Forelimb muscle (tissue), 1 donor: ENCODE results near the gene ERFE. TPM values are rescaled to one million over a fixed set of nuclear protein-coding genes. Genes with fewer than 3 reads are reported as not detected.

Experiments
- DNase-seq: peaks from one replicate; pipeline ENCODE4 v3.0.0-alpha.2; 2013; ENCODE audit warnings: low read depth
- polyA plus RNA-seq: library from polyadenylated mRNA; unstranded; fragments of 120-200 nt; gene quantifications from one replicate; pipeline ENCODE4 v1.2.1, GENCODE V29; 2013; ENCODE audit not compliant: insufficient read length

The ERFE gene
- polyA plus RNA-seq, 1 donor = 11.2 TPM

DNA sequence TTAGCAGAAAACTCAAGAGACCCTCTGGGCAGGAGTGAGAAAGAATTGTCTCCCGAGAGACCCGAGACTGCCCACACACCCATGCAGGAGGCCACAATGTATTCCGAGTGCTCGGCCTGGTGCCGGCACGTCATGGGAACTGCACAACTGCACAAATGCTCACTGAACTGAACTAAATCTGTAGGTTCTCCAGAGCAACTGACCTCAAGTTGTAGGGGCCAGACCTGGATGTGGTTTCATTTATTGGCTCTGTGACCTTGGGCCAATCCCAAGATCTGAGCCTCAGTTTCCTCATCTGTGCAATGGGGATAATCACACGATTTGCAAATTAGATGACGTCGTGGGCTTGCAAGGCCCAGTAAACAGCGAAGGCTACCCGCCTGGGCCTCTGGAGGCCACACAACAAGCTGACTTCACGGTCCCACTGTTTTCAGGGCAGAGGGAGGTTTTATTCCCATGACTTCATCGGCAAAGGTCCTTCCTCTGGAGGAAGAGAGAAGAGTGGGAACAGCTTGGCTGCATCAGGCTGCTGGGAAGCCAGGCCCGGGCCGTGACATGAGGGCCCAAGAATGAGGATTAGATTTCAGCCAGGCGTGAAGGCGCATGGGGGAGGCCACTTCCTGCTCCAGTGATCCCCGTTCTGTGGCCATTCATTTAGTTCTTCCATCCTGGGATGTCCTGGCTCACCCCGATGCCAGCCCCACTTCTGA lies 3.6 kb upstream of the ERFE start:
- no peak for DNase-seq

DNA sequence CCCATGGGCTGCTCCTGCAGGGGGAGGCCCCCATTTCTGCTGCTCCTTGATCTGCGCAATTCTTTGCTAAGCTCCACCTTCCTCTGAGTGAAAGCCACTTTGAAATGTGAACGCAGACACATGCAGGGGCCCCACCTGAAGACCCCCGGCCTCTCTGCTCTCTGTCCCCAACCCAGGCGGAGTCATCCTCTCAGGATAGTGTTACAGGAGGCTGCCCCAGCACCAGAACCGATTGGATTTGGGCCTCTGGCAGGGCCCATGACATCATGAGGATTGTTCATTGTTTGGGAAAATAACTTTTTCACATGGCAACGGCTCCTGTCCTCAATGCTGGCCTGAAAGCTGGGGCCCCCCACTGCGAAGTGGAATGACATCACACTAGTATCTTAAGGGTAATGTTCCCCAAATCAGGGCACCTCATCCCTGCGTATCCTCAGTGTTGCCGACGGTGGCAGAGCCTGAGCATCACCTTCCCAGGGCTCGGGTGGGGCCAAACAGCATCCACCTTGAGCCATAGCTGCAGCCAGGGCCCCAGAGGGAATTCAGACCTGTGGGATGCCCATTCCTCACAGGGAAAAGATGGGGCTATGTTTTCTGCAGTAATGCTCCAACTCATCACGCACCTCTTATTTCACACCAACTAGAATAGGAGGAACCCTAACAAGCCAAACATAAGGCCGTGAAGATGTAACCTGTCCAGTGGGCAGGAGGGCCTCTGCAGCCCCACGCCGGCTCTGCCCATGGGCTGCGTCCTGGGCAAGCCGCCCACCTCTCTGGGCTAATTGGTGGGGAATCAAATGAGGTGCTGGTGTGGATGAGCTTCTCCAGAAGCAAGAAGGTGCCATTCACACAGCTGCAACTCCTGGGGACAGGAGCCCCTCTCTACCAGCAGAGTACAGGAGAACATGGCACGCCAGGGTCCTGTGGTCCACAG lies 2.7 kb upstream of the ERFE start:
- DNase-seq = no peak

DNA sequence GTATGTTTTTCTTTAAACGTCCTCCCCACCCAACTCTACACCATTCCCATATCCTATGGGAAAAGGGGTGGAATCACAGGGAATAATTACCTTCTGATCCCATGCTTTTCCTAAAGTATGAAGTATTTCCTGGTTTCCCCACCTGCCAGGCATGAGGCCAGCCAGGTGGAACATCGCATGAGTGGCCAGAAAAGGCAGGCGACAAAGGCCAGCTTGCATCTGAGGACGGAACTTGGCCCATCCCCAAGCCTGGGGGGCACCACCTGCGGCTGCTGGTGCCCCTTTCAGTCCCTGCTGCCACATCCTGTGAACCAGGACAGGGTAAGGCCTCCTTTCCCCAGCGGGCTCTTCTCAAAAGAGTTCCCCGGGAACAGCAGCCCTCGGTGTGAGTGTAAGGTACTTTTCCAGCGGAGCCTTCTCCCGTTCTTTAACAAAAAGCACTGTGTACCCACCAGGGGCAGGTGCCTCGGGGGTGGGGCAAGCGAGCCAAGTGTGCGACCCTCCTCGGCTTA lies 1.2 kb upstream of the ERFE start:
- DNase-seq = no peak

DNA sequence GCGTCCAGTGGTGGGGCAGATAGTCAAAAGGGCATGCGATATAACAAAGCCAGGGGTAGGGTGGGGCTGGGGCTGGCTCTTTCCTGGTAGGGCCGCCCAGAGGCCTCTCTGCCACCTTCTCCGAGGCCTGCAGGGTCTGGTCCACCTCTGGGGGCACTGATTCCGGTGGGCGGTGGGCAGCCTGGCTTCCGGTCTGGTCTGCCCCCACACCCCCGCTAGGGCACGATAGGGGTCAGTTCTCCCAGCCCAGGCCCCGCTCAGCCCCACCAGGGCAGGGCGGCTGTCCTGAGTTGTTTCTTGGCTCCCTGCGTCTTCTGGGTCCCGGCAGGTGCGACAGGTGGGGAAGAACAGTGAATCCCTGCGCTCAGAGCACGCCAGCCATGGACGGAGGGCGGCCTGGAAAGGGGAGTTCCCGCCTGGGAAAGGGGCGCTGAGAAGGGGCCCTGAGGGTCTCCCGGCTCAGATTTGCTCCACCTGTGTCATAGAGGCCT lies 707 bp upstream of the ERFE start:
- DNase-seq = no peak

DNA sequence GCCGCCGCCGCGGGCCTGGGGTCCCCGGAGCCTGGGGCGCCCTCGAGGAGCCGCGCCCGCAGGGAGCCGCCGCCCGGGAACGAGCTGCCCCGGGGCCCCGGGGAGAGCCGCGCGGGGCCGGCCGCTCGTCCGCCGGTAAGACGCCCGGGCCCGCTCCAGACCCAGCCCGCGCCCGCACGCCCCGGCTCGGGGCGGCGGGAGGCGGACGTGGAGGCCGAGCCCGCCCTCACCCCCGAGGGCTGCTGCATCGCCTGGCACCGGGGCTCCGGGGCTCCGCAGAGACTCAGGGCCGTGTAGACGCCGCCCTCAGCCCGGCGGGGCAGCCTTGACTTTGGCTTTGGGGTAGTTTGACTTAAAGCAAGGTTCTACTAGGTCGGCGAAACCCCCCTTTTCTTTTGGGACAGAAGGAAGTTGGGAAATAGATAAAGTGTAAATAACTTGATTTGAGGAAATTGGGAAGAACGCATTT lies 335 bp downstream of the ERFE start:
- DNase-seq = no peak

DNA sequence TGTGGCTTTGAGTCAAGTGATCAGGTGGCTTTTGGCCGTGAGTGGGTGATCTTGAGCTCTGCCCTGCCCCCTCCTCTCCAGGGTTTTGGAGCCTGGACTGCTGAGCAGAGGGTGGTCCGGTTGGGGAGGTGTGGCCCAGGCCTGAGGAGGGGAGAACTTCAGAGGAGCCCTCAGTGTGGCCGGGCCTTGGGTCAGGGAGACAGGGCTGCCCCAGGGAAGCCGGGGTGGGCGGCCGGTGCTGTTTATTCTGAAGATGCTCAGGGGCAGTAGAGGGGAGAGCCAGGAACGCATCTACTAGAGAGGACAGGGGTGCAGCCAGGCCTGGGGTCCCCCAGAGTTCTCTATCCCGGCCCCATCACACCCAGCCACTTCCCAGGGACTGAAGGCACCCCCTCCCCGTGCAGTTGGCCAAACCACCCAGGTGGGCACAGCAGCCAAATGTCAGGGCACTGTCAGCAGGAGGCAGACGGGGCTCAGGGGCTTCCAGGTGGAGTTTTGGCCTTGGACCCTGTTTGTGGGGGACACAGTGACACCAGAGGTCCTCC lies 963 bp downstream of the ERFE start:
- DNase-seq = no peak

DNA sequence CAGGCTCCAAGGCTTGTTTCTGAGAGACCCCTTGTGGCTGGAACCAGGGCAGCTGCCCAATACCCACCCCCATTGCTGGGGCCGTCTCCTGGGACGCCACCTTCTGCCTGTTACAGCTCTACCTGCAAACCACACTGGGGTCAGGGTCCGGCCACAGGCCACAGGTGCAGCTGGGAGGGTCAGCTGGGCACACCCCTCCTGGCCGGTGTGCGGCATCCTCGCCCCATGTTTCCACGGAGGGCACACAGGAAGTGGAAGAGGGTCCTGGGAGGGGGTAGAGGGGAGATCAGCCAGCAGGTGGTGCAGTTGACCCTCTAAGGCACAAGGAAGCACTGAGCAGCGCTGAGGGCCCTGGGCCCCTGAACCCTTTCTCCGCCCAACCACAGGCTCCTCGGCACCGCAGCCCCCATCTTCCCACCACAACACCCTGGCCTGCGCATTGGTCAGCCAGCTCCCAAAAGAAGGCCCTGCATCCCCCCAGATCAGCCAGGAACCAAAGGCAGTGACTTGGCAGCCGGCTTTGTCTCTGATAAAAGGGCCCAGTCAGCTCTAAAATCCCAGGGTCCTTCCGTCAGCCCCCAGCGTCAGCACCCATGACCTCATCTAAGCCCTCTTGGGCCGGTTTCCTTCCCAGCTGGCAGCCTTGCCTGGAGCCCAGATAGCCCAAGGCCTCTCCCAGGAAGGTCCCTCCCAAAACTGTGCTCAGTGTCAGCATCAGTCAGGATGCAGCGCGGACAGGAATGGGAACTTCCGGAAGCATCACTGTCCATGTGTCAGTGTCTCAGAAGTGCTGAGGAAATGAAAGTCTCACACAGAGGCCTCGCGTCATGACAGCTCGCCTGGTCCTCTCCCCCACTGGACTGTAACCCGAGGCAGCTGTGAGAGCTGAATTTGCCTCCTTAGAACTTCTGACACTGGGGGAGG lies 1.7 kb downstream of the ERFE start:
- DNase-seq = no peak

DNA sequence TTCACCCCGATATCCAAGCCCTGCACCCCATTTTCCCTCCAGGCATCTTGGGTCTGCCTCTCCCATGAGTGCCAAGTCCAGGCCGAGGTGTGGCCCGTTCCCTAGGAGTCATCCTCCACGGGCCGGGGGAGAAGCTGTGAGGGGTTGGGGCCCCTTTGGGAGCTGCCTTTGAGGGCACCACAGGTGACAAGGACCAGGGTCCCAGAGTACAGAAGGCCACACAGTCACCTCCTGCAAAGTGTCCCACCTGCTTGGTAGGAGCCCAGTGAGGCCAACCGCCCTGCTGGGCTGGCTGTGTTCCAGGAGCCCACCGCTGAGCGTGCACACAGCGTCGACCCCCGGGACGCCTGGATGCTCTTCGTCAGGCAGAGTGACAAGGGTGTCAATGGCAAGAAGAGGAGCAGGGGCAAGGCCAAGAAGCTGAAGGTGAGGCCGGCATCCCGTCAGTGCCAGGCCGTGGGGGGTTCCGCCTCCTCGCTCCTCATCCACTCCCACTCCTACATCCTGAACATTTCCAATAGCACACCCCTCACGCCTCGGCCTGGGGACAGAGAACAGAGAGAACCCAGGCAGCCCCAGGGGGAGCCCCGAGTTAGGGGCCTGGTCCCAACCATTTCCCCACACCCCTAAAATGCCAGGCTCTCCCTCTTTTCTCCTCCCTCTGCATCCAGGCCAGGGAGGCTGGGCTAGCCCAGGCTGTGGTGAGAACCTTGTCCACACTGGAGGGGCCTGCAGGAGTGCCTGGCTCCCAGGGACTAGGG lies 2.7 kb downstream of the ERFE start:
- DNase-seq = no peak

DNA sequence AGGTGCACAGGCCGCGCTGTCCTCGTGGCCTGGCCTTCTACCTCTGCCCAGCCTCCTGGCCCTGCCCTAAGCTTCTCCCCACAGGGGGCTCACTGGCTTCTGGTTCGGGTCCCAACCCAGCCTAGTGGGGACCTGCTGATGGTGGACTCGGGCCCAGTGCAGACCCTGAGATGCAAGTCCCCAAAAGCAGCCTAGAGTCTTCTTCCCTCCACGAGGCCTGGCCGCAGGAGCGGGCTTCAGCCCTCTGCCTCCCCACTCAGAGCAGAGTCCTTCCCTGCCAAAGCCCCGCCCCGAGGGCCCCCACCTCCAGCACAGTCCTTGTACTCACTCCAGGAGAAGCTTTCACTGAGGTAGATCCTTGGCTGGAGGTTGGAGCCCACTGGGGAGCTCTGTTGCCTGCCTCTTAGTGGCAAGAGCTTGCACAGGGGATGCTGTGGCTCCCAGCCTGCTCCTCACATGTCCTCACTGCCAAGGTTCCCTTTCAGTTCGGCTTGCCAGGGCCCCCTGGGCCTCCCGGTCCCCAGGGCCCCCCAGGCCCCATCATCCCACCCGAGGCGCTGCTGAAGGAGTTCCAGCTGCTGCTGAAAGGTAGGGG lies 3.6 kb downstream of the ERFE start:
- DNase-seq = no peak

DNA sequence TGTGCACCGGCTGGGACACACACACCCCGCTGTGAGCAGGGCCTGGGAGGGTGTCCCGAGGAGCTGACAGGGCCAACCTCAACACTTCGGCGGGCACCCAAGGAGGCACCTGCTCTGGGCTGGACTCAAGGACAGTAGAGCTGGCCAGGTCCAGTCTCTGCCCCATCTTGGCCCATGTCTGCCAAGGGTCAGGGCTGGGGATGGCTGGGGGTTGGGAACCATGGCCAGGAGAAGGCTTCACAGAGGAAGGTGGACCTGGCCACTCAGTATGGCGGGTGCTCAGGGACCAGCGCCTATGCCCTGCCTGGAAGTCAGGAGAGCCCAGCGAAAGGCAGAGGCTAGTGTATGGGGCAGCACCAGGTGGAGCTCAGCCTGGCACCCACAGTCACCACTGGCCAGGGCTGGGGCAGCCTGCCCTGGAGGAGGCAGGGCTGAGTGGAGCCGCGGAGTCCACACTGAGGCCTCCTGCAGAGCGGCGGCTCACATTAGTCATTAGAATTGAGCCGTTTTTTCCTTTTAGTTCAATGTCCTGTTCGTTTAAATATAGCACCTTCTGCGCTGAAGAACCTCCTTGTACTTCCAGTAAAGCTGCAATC lies 4.2 kb downstream of the ERFE start:
- no peak for DNase-seq

DNA sequence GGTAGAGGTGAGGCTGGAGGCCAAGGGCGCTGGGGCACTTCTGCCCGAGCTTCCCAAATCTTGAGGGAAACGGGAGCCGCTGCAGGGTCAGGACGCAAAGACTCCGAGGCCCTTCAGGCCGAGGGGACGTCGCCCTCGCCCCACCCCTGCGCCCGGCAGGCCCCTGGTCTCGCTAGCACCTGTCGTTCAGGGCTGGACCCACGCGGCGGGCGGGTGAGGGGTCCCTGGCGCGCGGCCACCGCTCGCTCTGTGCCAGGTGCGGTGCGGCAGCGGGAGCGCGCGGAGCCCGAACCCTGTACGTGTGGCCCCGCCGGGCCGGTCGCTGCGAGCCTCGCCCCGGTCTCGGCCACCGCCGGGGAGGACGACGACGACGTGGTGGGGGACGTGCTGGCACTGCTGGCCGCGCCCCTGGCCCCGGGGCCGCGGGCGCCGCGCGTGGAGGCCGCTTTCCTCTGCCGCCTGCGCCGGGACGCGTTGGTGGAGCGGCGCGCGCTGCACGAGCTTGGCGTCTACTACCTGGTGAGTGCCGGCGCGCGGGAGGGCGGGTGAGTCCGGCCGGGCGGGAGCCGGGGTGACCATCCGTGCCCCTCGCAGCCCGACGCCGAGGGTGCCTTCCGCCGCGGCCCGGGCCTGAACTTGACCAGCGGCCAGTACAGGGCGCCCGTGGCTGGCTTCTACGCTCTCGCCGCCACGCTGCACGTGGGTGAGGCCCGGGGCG lies 4.9 kb downstream of the ERFE start:
- no peak for DNase-seq

DNA sequence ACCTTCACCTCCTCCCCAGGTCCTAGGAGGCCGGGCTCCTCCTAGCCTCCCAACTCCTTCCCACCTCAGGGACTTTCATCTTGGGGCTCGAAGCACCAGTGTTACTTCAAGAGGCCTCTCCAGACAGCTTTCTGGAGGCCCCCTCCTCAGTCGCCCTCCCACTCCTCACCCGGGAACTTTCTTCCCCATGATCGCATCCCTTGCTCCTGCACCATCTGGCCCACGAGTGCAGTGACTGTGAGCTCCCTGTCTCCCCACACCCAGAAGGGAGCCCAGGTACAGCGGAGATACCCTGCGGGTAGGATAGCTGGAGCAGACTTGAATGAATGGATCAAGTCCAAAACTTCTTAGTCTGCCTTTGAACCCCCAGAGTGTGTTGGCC lies 6.1 kb downstream of the ERFE start:
- no peak for DNase-seq

DNA sequence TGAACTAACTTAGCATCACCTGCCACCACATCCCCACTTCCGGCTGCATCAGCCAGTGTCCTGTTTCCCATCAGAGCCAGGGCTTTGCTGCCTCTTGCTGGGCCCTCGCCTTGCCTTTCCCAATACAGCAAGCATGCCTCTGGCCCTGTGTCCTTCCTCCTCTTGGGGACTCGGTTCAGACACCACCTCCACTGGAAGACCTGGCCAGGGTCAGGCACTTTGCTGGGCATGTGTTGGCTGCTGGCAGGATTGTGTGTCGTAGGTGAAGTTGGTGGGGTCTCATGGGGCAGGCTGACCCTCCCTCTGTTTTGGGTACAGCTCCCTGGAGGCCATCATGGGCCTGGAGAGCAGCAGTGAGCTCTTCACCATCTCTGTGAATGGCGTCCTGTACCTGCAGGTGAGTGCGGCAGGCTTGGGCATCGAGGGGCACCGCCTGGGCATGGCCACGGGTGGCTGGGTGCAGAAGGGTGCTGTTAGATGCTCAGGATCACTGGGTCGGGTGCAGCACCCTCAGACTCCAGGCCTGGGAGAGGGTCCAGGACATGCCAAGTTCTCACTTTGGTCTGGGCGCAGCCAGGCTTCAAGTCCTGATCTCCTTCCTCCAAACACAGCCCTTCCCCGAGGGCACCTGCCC lies 6.6 kb downstream of the ERFE start:
- no peak for DNase-seq

DNA sequence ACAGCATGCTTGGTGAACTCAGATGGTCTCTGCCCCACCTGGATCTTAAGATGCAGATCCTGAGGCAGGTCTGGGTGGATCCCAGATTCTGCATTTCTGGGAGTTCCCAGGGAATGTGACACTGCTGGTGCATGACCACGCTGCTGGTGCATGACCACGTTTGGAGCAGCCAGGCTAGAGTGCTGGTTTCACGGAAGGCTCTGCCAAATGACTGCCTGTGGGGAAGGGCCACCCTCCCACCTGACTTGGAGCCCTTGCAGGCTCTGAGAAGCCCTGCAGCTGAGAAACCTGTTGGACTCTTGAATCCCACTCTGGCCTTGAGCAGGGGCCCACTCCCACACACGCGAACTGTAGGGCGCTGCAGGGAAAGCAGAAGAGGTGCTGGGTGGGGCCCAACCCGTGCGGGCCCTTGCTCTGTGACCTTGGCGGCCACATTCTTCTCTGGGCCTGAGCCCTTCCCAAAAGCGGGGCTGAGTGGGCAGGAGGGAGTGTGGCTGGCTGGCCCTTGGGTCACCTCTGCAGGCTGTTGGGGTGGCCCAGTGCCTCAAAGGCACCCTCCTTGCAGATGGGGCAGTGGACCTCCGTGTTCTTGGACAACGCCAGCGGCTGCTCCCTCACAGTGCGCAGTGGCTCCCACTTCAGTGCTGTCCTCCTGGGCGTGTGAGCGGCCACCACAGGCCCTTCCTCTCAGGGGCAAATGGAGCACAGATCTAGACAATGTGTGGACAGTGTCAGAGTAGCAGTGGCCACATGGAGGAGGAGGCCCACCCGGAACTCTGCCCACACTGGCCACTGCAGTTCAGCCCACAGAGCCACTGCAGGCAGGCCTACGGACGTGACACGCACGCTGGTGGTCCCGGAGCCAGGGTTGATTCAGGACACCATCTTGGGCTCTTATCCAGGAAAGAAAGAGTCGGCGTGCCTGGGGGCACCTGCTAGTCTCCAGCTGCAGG lies 7.9 kb downstream of the ERFE start:
- no peak for DNase-seq

DNA sequence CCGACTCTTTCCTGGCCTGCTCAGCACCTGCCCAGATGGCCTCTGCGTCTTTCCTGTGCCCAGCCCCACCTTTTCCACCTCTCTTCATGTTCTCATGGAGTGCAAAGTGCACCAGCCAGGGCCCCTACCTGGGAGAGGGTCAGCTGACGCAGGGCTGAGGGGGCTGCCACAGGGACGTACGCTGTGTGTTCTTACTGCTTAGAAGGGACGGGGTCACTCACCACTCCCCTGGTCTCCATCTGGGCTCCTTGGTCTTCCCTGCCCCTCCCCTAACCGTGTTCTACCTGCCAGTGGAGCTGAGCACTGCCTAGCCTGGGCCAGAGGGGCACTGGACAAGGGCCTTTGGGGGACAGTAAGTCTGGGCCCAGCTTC lies 8.6 kb downstream of the ERFE start:
- no peak for DNase-seq

DNA sequence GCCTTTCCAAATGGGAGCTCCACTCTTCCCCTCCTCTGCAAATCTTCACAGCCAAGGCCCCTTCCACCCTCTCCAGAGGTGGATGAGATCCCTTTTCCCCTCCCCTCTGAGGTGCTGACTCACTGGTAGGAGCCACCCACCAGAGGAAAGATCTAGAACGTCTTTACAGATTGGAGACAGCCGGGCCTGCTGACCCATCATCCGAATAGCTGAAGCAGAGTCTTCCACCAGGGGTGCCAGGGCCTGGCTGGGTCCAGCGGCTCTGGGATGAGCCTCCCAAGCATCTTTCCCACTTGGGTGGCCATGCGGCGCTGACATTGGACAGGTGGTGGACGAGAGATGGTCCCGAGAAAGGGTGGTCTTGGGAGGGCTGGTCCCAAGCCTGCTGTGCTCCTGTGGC lies 9.0 kb downstream of the ERFE start:
- no peak for DNase-seq
